ENCODE measurements around the gene SUGCT. TPM values are rescaled to one million over a fixed set of nuclear protein-coding genes. Genes with fewer than 3 reads are reported as not detected.

The SUGCT gene
- total and polyA plus RNA-seq, 2 of the 8 experiments (the other 6 are each of a cell fraction or from before 2014, with no cell fraction given) = 2.8 to 5.4 TPM

DNA sequence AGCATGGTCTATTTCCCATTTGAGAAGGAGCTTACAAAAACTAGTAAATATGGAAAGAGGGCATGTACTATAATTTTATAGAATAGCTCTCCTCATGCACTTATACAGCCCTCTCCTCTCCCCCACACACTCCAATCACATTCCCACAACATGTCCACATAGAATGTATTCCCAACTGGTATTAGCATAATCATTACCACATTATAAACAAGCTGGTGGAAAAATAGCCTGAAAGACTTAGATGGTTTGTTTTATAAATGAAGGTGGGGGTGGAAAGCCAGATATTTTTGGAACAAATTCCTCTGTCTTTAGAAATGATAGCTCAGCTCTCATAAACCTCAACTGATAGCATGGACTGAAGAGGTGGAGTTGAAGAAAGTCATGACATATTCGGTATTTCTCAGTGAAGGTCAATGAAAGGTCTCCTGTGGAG, 410.1 kb downstream of the SUGCT start (continued):
- TF ChIP-seq POLR2A (IDR thresholded peaks at IDR 0.05; ENCODE audit: control extremely low read depth in 1 of 2, low read depth in 2 of 2, low read length in 2 of 2) (no peak), EP300 (IDR thresholded peaks at IDR 0.05; ENCODE audit: borderline replicate concordance in 1 of 2, low read depth in 2 of 2, low read length in 2 of 2) (no peak)
